ENCODE results near the gene MPP1.

Gene MPP1

GRCh38 chrX:154774622-154775021, 30.7 kb downstream of the MPP1 start:
- no peak for DNase-seq

- DNase-seq, result peak; percentile 91 to 95
Measured at GRCh38 chrX:154762537-154763296, 42.6 kb downstream of the MPP1 start, which contains the start of gene DKC1. Gene DKC1, plus strand, starts transcription at chrX:154762864. Its CDS starts 102 bp downstream, at chrX:154762966.

GRCh38 chrX:154761977-154762536, 43.2 kb downstream of the MPP1 start:
- no peak for DNase-seq

- DNase-seq, result no peak
Measured at GRCh38 chrX:154758696-154759095, 46.6 kb downstream of the MPP1 start.

GRCh38 chrX:154751669-154752271, 53.5 kb downstream of the MPP1 start:
- DNase-seq, result no peak

- no peak for DNase-seq
Measured at GRCh38 chrX:154751203-154751668, 54.0 kb downstream of the MPP1 start.

GRCh38 chrX:154750301-154751202, 54.7 kb downstream of the MPP1 start, which contains the start of gene GAB3:
Gene GAB3, minus strand, starts transcription at chrX:154751077. Its CDS starts 52 bp downstream, at chrX:154751025.
- DNase-seq, result peak; percentile 7 to 16

- no peak for DNase-seq
Measured at GRCh38 chrX:154749856-154750255, 55.4 kb downstream of the MPP1 start.

- peak in 1 of 2 experiments; percentile 51 for DNase-seq
Measured at GRCh38 chrX:154748712-154749339, 56.5 kb downstream of the MPP1 start.

- DNase-seq, result no peak
Measured at GRCh38 chrX:154742613-154743012, 62.7 kb downstream of the MPP1 start.

- DNase-seq, result no peak
Measured at GRCh38 chrX:154739952-154740465, 65.3 kb downstream of the MPP1 start.

- no peak for DNase-seq
Measured at GRCh38 chrX:154738011-154738738, 67.1 kb downstream of the MPP1 start.

- no peak for DNase-seq
Measured at GRCh38 chrX:154737136-154737535, 68.1 kb downstream of the MPP1 start.

GRCh38 chrX:154735695-154736393, 69.4 kb downstream of the MPP1 start:
- DNase-seq, result no peak

GRCh38 chrX:154734061-154734781, 71.1 kb downstream of the MPP1 start:
- DNase-seq, result no peak

GRCh38 chrX:154733066-154733425, 72.2 kb downstream of the MPP1 start:
- no peak for DNase-seq

GRCh38 chrX:154732421-154733065, 72.7 kb downstream of the MPP1 start:
- DNase-seq, result no peak

- no peak for DNase-seq
Measured at GRCh38 chrX:154731881-154732280, 73.4 kb downstream of the MPP1 start.

- DNase-seq, result no peak
Measured at GRCh38 chrX:154731184-154731583, 74.1 kb downstream of the MPP1 start.

Data from NCI-H1930 (cell line).